Measurements from ENCODE around the gene GSDMA.

DNA sequence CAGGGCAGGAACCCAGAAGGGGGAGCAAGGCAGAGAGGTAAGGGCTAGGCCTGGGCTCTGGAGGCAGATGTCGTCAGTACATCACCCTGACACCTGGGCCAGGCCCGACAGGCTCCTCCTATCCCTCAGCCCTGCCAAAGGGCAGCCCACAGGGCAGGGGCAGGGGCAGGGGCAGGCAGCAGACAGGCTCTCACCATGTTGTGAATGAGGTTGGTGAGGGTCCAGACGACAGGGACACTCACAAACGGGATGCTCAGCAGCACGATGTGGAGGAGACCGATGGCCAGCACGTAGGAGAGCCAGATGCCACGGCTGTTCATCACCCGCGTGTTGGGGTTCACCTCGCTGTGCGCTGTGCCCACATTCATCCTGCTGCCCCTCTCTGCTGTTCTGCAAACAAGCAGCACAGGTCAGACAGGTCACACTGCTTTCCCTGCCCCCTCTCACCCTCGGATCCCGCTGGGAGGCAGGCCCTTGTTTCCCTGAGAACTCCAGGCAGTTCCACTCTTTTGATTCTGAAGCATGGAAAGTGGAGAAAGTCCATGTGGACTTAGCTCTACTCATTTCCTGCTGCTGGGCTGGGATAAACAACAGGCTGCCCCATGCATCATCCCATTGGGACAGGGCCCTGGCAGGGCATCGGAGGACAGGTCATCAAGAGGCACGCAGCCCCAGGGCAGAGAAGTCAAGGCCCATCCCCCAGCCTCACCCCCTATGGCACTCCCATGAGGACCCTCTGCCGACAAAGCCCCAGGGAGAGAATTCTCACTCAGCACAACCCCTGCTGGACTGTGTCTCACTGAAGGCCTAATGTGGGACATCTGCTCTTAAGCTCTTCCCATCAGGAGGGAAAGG, 38.7 kb upstream of the GSDMA start:
- TF ChIP-seq EZH2 (IDR thresholded peaks at IDR 0.05) (no peak), FOXP2 (optimal IDR thresholded peaks at IDR 0.05; ENCODE audit: control extremely low read depth, extremely low read length, insufficient read depth) (no peak)
